Hematopoietic multipotent progenitor cell treated with erythropoietin and hydrocortisone succinate and interleukin-3 and kit ligand, for 15 days (in vitro differentiated cells): ENCODE data around the gene OLFML2A.

Experiments
- DNase-seq: peaks from one replicate; pipeline ENCODE4 v3.0.0-alpha.2; 2015; ENCODE audit warnings: low spot score

The OLFML2A gene

GRCh38 chr9:124797343-124798103 is 20.6 kb downstream of the OLFML2A start:
- DNase-seq = no peak

- DNase-seq = no peak
Measured at GRCh38 chr9:124799274-124800006, 22.5 kb downstream of the OLFML2A start.

- DNase-seq = no peak
Measured at GRCh38 chr9:124800306-124801259, 23.6 kb downstream of the OLFML2A start.

- DNase-seq = no peak
Measured at GRCh38 chr9:124801356-124801755, 24.4 kb downstream of the OLFML2A start.

- no peak for DNase-seq
Measured at GRCh38 chr9:124802426-124802825, 25.5 kb downstream of the OLFML2A start.

GRCh38 chr9:124803911-124804310 is 27.0 kb downstream of the OLFML2A start:
- DNase-seq = no peak

- DNase-seq = no peak
Measured at GRCh38 chr9:124805186-124805585, 28.3 kb downstream of the OLFML2A start.

- no peak for DNase-seq
Measured at GRCh38 chr9:124808246-124808956, 31.5 kb downstream of the OLFML2A start.

- no peak for DNase-seq
Measured at GRCh38 chr9:124809211-124809610, 32.3 kb downstream of the OLFML2A start.

DNA sequence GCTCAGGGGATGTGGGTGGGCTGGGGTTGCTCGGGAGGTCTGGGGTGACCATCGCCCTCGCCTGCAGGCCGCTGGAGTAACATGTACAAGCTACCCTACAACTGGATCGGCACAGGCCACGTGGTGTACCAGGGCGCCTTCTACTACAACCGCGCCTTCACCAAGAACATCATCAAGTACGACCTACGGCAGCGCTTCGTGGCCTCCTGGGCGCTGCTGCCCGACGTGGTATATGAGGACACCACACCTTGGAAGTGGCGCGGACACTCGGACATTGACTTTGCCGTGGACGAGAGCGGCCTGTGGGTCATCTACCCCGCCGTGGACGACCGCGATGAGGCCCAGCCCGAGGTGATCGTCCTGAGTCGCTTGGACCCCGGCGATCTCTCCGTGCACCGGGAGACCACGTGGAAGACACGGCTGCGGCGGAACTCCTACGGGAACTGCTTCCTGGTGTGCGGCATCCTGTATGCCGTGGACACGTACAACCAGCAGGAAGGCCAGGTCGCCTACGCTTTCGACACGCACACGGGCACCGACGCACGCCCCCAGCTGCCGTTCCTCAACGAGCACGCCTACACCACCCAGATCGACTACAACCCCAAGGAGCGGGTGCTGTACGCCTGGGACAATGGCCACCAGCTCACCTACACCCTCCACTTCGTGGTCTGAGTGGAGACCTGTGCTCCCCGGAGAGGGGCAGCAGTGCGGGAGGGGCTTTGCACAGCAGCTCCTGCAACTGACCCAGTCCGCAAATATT is 33.0 kb downstream of the OLFML2A start:
- DNase-seq = no peak

GRCh38 chr9:124810663-124811355 is 33.9 kb downstream of the OLFML2A start:
- no peak for DNase-seq

GRCh38 chr9:124812441-124812876 is 35.5 kb downstream of the OLFML2A start:
- DNase-seq = no peak

DNA sequence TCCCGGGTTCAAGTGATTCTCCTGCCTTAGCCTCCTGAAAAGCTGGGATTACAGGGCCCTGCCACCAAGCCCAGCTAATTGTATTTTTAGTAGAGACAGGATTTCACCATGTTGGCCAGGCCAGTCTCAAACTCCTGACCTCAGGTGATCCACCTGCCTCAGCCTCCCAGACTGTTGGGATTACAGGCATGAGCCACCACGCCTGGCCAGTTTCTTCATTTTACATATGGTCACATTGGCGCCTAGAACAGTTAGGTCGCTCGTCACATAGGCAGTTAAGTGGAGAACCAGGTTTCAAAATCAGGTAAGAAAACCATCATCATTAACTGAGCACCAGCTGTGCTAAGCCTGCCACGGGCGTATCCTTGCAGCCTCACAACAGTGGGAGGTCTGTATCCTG is 36.1 kb downstream of the OLFML2A start:
- no peak for DNase-seq

GRCh38 chr9:124813501-124814163 is 36.7 kb downstream of the OLFML2A start:
- DNase-seq = no peak

GRCh38 chr9:124814164-124814535 is 37.2 kb downstream of the OLFML2A start:
- DNase-seq = no peak

GRCh38 chr9:124815601-124816000 is 38.7 kb downstream of the OLFML2A start:
- no peak for DNase-seq

DNA sequence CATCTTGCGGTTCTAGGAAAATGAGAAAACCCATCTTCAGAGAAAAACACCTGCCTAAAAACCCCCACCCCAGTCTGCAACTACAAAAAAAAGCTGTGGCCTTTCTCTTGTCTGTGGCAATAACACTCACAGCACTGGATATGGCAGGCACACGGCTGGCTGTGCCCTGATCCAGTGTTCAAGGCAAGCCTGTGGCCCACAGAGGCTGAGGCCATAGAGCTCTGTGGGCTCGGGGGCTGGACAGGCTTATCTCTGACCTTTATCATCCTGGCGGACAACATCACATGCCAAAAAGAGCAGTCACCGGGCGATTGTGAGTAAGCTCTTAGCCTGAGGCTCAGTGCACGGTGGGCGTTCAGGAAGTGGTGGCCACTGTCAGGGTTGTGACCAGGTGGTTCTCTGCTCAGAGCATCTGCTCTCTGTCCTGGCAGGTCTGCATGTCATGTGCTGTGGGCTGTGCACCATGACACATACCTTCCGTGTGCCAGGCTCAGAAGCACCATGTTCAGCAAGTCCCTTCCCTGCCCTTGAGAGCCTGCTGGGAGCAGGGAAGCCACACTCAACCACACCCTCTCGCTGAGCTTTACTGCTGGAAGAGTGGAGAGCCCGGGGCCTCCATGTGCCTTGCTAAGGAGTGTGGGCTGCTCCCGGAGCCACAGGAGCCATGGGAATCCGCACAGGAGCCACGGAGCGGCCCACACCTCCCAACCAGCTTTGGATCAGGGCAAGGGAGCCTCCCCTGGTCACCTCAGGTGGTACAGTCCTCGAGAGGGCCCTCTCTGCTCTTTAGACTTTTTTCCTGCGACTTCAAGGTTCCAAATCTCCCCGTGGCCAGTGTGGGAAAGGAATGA is 41.7 kb downstream of the OLFML2A start:
- no peak for DNase-seq

GRCh38 chr9:124820698-124821623 is 44.0 kb downstream of the OLFML2A start:
- no peak for DNase-seq
